Colonic mucosa (tissue), 4 donors: Measurements from ENCODE around the gene UBE3D. TPM values are rescaled to one million over a fixed set of nuclear protein-coding genes. Genes with fewer than 3 reads are reported as not detected.

Source experiments
- DNase-seq: peaks from one replicate; pipeline ENCODE4 v3.0.0-alpha.2; 2020
- H3K27ac ChIP-seq: fragments of 200-600 bp; one replicate; pipeline ENCODE4 v1.8.0; 2021
- H3K27me3 ChIP-seq: fragments of 200-600 bp; one replicate; pipeline ENCODE4 v1.8.0; 2021
- H3K36me3 ChIP-seq: fragments of 200-600 bp; one replicate; pipeline ENCODE4 v1.8.0; 2021
- H3K4me1 ChIP-seq: fragments of 200-600 bp; one replicate; pipeline ENCODE4 v1.8.0; 2021; ENCODE audit warnings: mild to moderate bottlenecking
- H3K4me3 ChIP-seq: fragments of 200-600 bp; one replicate; pipeline ENCODE4 v1.8.0; 2021
- H3K9ac ChIP-seq, 2 donors: one replicate each; pipeline ENCODE4 v1.7.0; 2013; ENCODE audit warnings: control low read depth in 2 of 2, low read depth in 2 of 2, low read length in 2 of 2
- H3K9me3 ChIP-seq: fragments of 200-600 bp; one replicate; pipeline ENCODE4 v1.8.0; 2021
- intact Hi-C: fragments of 100-400 bp; cut with DNase I; formaldehyde crosslinking; loops from one replicate; pipeline ENCODE4 v1.14.1; 2022
- total RNA-seq, 2 donors: library from RNA; stranded (reverse); fragmentation: NEBNext Ultra II Directional in 1 of 2; extraction: Animal tissue kit (Norgen Biotek cat#: 25700) in 1 of 2; gene quantifications; one replicate each; pipeline ENCODE4 v1.2.1, GENCODE V29; 2021
- TF ChIP-seq, protein P1 (sequence below): fragments of 200-600 bp; IDR thresholded peaks from one replicate; pipeline ENCODE4 v1.8.0; 2022; ENCODE audit warnings: antibody characterized with exemption, mild to moderate bottlenecking
- donor health status: healthy.
- donor health status: DM: no; HTN: no; CAD: no.
- donor health status: DM: no; HTN: no; CAD: no.

The UBE3D gene
- total RNA-seq, 2 donors from 2014 or later = 3.6 to 3.8 TPM

GRCh38 chr6:82914511-82914910 is 151.1 kb downstream of the UBE3D start:
- no peak for DNase-seq
- Histone ChIP-seq H3K27ac (no peak overlapping the region), H3K4me1 (no peaks in the 10 kb centered on the region), H3K36me3 (no peaks in the 10 kb centered on the region), H3K4me3 (no peak overlapping the region), H3K9me3 (no peaks in the 10 kb centered on the region), H3K9ac (no peak overlapping the region), H3K27me3 (no peaks in the 10 kb centered on the region)
- TF ChIP-seq, protein P1, sequence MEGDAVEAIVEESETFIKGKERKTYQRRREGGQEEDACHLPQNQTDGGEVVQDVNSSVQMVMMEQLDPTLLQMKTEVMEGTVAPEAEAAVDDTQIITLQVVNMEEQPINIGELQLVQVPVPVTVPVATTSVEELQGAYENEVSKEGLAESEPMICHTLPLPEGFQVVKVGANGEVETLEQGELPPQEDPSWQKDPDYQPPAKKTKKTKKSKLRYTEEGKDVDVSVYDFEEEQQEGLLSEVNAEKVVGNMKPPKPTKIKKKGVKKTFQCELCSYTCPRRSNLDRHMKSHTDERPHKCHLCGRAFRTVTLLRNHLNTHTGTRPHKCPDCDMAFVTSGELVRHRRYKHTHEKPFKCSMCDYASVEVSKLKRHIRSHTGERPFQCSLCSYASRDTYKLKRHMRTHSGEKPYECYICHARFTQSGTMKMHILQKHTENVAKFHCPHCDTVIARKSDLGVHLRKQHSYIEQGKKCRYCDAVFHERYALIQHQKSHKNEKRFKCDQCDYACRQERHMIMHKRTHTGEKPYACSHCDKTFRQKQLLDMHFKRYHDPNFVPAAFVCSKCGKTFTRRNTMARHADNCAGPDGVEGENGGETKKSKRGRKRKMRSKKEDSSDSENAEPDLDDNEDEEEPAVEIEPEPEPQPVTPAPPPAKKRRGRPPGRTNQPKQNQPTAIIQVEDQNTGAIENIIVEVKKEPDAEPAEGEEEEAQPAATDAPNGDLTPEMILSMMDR = no peak
- intact Hi-C loops = no loop called here

- intact Hi-C loops = no loop called here
Observed at GRCh38 chr6:82910820-82911219, 154.8 kb downstream of the UBE3D start.

DNA sequence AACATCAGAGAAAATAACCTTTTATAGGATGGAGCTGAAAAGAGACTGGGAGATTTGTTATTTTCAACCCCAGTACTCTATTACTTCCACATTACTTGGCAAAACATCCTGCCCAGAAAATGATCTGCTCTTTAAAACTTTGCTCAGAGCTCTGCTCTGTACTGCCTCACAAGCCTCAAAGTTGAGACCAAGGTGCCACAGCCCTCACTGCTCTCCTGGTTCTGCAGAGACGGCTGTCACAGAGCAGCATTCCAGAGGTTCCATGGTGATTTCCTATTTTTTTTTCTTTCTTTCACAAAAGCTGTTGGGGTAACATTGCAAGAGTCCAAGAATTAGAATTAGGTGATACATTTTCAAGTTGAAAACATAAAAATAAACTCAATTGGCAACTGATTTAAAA is 155.2 kb downstream of the UBE3D start:
- TF ChIP-seq, protein P1 = no peak
- no peak overlapping the region for H3K4me3 ChIP-seq
- intact Hi-C loops = no loop called here

More at GRCh38 chr6:82910820-82911219, 154.8 kb downstream of the UBE3D start:
- Histone ChIP-seq H3K4me3 (no peak overlapping the region), H3K9me3 (no peaks in the 10 kb centered on the region), H3K4me1 (no peaks in the 10 kb centered on the region), H3K27me3 (no peaks in the 10 kb centered on the region), H3K9ac (no peak overlapping the region), H3K36me3 (no peaks in the 10 kb centered on the region), H3K27ac (no peak overlapping the region)
- no peak for DNase-seq
- TF ChIP-seq, protein P1 = no peak

DNA sequence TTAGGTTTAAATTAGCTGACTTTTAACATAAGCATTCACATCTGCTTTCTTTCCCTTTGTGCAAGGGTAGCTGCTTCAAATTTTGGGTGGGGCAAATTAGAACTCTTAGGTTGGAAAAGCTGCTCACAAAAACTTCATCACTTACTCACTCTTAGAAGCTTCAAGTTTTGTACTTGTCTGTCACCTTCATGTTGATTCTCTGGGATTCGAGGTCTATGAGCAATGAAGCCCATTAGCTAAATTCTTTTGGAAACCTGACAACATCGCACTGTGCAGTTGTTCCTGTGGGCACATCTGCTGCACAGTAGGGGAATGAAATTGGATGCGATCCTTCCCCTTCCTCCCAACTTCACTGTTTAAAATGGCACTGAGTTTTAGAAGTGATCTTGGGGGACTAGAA is 156.1 kb downstream of the UBE3D start:
- Histone ChIP-seq H3K27ac (no peak overlapping the region), H3K9me3 (no peaks in the 10 kb centered on the region), H3K4me3 (no peak overlapping the region), H3K4me1 (no peaks in the 10 kb centered on the region), H3K36me3 (no peaks in the 10 kb centered on the region), H3K9ac (no peak overlapping the region), H3K27me3 (no peaks in the 10 kb centered on the region)
- intact Hi-C loops = no loop called here
- TF ChIP-seq, protein P1 = no peak
- no peak for DNase-seq

More for the DNA sequence above, 155.2 kb downstream of the UBE3D start:
- Histone ChIP-seq H3K9me3 (no peaks in the 10 kb centered on the region), H3K9ac (no peak overlapping the region), H3K36me3 (no peaks in the 10 kb centered on the region), H3K27ac (no peak overlapping the region), H3K4me1 (no peaks in the 10 kb centered on the region), H3K27me3 (no peaks in the 10 kb centered on the region)
- DNase-seq = no peak

- Histone ChIP-seq H3K4me1 (no peaks in the 10 kb centered on the region), H3K36me3 (no peaks in the 10 kb centered on the region), H3K4me3 (no peak overlapping the region), H3K9ac (no peak overlapping the region), H3K27me3 (no peaks in the 10 kb centered on the region), H3K9me3 (no peaks in the 10 kb centered on the region), H3K27ac (no peak overlapping the region)
- intact Hi-C loops = no loop called here
- DNase-seq = peak; percentile 22
- TF ChIP-seq, protein P1 = no peak
Observed at GRCh38 chr6:82908661-82909060, 157.0 kb downstream of the UBE3D start.
